SU-DHL-6 (cell line): ENCODE data around the gene PPP3CA.

Experiments
- EZH2phosphoT487 ChIP-seq: fragments of 200-600 bp; sonication (generic), shearing (Covaris generic); conservative IDR thresholded peaks from 2 replicates; pipeline ENCODE4 v1.6.1; 2018; ENCODE audit warnings: mild to moderate bottlenecking, antibody characterized with exemption, low read length, moderate library complexity, mixed read lengths
- TF ChIP-seq, protein P1 (sequence below): fragments of 200-600 bp; sonication (generic); IDR thresholded peaks from one replicate; pipeline ENCODE4 v1.5.1; 2017; ENCODE audit warnings: antibody characterized with exemption, mild to moderate bottlenecking, low read length, moderate library complexity; ENCODE audit not compliant: insufficient read depth, poor library complexity, severe bottlenecking

- TF ChIP-seq, protein P1, sequence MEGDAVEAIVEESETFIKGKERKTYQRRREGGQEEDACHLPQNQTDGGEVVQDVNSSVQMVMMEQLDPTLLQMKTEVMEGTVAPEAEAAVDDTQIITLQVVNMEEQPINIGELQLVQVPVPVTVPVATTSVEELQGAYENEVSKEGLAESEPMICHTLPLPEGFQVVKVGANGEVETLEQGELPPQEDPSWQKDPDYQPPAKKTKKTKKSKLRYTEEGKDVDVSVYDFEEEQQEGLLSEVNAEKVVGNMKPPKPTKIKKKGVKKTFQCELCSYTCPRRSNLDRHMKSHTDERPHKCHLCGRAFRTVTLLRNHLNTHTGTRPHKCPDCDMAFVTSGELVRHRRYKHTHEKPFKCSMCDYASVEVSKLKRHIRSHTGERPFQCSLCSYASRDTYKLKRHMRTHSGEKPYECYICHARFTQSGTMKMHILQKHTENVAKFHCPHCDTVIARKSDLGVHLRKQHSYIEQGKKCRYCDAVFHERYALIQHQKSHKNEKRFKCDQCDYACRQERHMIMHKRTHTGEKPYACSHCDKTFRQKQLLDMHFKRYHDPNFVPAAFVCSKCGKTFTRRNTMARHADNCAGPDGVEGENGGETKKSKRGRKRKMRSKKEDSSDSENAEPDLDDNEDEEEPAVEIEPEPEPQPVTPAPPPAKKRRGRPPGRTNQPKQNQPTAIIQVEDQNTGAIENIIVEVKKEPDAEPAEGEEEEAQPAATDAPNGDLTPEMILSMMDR: no peak
- no peak for TF ChIP-seq EZH2phosphoT487
These were observed 324.9 kb downstream of the PPP3CA start for GRCh38 chr4:101022151-101023024.
